Smooth muscle cell (in vitro differentiated cells): ENCODE measurements around the gene ALK. TPM values are rescaled to one million over a fixed set of nuclear protein-coding genes. Genes with fewer than 3 reads are reported as not detected.

ENCODE experiments used
- DNase-seq: peaks from one replicate; lab custom pipeline; 2025; ENCODE audit not compliant: unreplicated experiment; lab: John Stamatoyannopoulos, UW
- H2AFZ ChIP-seq: fragments of 200-600 bp; sonication (generic); 2 replicates; pipeline ENCODE4 v1.6.0; 2016; ENCODE audit warnings: antibody characterized with exemption, low read depth, mild to moderate bottlenecking
- H3F3A ChIP-seq: fragments of 200-600 bp; sonication (generic); 2 replicates; pipeline ENCODE4 v1.6.0; 2017; ENCODE audit warnings: antibody characterized with exemption, low read depth
- H3K27ac ChIP-seq: fragments of 200-600 bp; sonication (generic); 2 replicates; pipeline ENCODE4 v1.5.1; 2016; ENCODE audit warnings: low read depth, mild to moderate bottlenecking
- H3K27me3 ChIP-seq: fragments of 200-600 bp; sonication (generic); 2 replicates; pipeline ENCODE4 v1.6.1; 2016; ENCODE audit warnings: low read depth, mild to moderate bottlenecking
- H3K36me3 ChIP-seq: fragments of 200-600 bp; sonication (generic); 2 replicates; pipeline ENCODE4 v1.5.1; 2016; ENCODE audit warnings: low read depth
- H3K4me1 ChIP-seq: fragments of 200-600 bp; sonication (generic); 2 replicates; pipeline ENCODE4 v1.5.1; 2016; ENCODE audit warnings: low read depth
- H3K4me2 ChIP-seq: fragments of 200-600 bp; sonication (generic); 2 replicates; pipeline ENCODE4 v1.6.0; 2016; ENCODE audit warnings: mild to moderate bottlenecking
- H3K4me3 ChIP-seq: fragments of 200-600 bp; sonication (generic); 2 replicates; pipeline ENCODE4 v1.5.1; 2016; ENCODE audit warnings: mild to moderate bottlenecking
- H3K79me2 ChIP-seq: fragments of 200-600 bp; sonication (generic); 2 replicates; pipeline ENCODE4 v1.6.0; 2016; ENCODE audit warnings: low read depth, mild to moderate bottlenecking
- H3K9ac ChIP-seq: fragments of 200-600 bp; sonication (generic); 2 replicates; pipeline ENCODE4 v1.6.0; 2016; ENCODE audit warnings: low read depth
- H3K9me3 ChIP-seq: fragments of 200-600 bp; sonication (generic); replicated peaks from 2 replicates; pipeline ENCODE4 v1.5.1; 2016; ENCODE audit warnings: low read depth
- H4K20me1 ChIP-seq: fragments of 200-600 bp; sonication (generic); 2 replicates; pipeline ENCODE4 v1.6.0; 2016; ENCODE audit warnings: low read depth
- CTCF ChIP-seq: fragments of 200-600 bp; sonication (generic); IDR thresholded peaks from 2 replicates; pipeline ENCODE4 v1.5.1; 2017; ENCODE audit warnings: borderline replicate concordance, mild to moderate bottlenecking, antibody characterized with exemption; ENCODE audit not compliant: insufficient read depth, poor library complexity, severe bottlenecking
- WGBS: methylation state at CpG from one replicate; pipeline ENCODE4 v1.1.7; 2016; ENCODE audit warnings: low lambda C conversion rate; 5-methylcytosine and 5-hydroxymethylcytosine counted together
- polyA plus RNA-seq: library from polyadenylated mRNA; unstranded; fragments of >200 nt; fragmentation: Nextera tagmentation; extraction: Ambion mirVana; gene quantifications from 2 replicates; pipeline ENCODE4 v1.2.1, GENCODE V29; 2016
- total RNA-seq: library from RNA; depleted of rRNA; stranded (reverse); fragments of >200 nt; gene quantifications from 2 replicates; pipeline ENCODE4 v1.2.3, GENCODE V29; 2014

ALK gene
- total and polyA plus RNA-seq, 2 experiments from 2014 or later, result 0.13 to 0.19 TPM

GRCh38 chr2:29347774-29348461, 573.5 kb downstream of the ALK start:
- no peak for TF ChIP-seq CTCF
- Histone ChIP-seq H4K20me1 (no peaks in the 10 kb centered on the region), H3K9ac (no peak overlapping the region), H3K36me3 (no peaks in the 10 kb centered on the region), H3K79me2 (no peaks in the 10 kb centered on the region), H3K9me3 (no peaks in the 10 kb centered on the region), H3K27ac (no peak overlapping the region), H3K27me3 (peaks cover 70% of the 10 kb centered on the region), H3K4me2 (no peak overlapping the region), H3F3A (no peaks in the 10 kb centered on the region), H2AFZ (no peak overlapping the region), H3K4me3 (no peak overlapping the region), H3K4me1 (no peaks in the 10 kb centered on the region)
- DNase-seq, result no peak
- WGBS, result 89% methylated on average over 5 of the region's 5 CpGs

GRCh38 chr2:29345236-29345635, 576.1 kb downstream of the ALK start:
- Histone ChIP-seq H3K4me1 (no peaks in the 10 kb centered on the region), H3K4me2 (no peak overlapping the region), H3K36me3 (no peaks in the 10 kb centered on the region), H2AFZ (no peak overlapping the region), H3K4me3 (no peak overlapping the region), H4K20me1 (no peaks in the 10 kb centered on the region), H3F3A (no peaks in the 10 kb centered on the region), H3K9ac (no peak overlapping the region), H3K27me3 (peaks cover 57% of the 10 kb centered on the region), H3K79me2 (no peaks in the 10 kb centered on the region), H3K27ac (no peak overlapping the region), H3K9me3 (no peaks in the 10 kb centered on the region)
- no peak for DNase-seq
- no peak for TF ChIP-seq CTCF
- 92% methylated on average over 2 of the region's 2 CpGs for WGBS

GRCh38 chr2:29343830-29344229, 577.6 kb downstream of the ALK start:
- Histone ChIP-seq H3K79me2 (no peaks in the 10 kb centered on the region), H3K4me3 (no peak overlapping the region)

More at GRCh38 chr2:29343830-29344229, 577.6 kb downstream of the ALK start:
- DNase-seq, result no peak
- no peak overlapping the region for H3K27ac ChIP-seq
- H3F3A ChIP-seq, result no peaks in the 10 kb centered on the region
- H3K4me1 ChIP-seq, result no peaks in the 10 kb centered on the region
- H3K9me3 ChIP-seq, result no peaks in the 10 kb centered on the region
- no peak overlapping the region for H2AFZ ChIP-seq
- H3K9ac ChIP-seq, result no peak overlapping the region
- H4K20me1 ChIP-seq, result no peaks in the 10 kb centered on the region
- TF ChIP-seq CTCF, result no peak
- peaks cover 43% of the 10 kb centered on the region for H3K27me3 ChIP-seq
- no peaks in the 10 kb centered on the region for H3K36me3 ChIP-seq
- H3K4me2 ChIP-seq, result no peak overlapping the region
